B cell (primary cell): Measurements from ENCODE around the gene CCDC117.

Source experiments
- EZH2 ChIP-seq: IDR thresholded peaks from 2 replicates; pipeline ENCODE4 v1.6.1; 2012; ENCODE audit warnings: borderline replicate concordance, low read depth, mild to moderate bottlenecking, moderate library complexity, low read length; ENCODE audit not compliant: insufficient read depth, poor library complexity, severe bottlenecking
- TF ChIP-seq, protein P1 (sequence below): fragments of 200-600 bp; IDR thresholded peaks from one replicate; pipeline ENCODE4 v1.8.0; 2022; ENCODE audit warnings: antibody characterized with exemption, mild to moderate bottlenecking

DNA sequence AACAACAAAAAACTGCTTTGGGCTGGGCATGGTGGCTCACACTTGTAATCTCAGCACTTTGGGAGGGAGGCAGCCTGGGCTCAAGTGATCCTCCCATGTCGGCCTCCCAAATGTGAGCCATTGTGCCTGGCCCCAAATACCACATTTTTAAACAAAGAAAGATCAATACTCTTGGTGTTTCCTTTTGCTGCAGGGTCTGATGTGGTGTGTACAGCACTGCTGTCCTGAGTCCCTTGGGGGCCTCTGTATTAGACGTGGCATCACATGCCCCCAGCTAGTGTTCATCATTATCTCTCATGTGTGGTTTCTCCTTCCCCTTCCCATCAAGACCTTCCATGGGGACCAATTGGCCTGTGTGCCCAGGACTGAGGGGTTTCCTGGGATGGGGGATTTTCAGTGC, 48.4 kb downstream of the CCDC117 start:
- TF ChIP-seq, protein P1, sequence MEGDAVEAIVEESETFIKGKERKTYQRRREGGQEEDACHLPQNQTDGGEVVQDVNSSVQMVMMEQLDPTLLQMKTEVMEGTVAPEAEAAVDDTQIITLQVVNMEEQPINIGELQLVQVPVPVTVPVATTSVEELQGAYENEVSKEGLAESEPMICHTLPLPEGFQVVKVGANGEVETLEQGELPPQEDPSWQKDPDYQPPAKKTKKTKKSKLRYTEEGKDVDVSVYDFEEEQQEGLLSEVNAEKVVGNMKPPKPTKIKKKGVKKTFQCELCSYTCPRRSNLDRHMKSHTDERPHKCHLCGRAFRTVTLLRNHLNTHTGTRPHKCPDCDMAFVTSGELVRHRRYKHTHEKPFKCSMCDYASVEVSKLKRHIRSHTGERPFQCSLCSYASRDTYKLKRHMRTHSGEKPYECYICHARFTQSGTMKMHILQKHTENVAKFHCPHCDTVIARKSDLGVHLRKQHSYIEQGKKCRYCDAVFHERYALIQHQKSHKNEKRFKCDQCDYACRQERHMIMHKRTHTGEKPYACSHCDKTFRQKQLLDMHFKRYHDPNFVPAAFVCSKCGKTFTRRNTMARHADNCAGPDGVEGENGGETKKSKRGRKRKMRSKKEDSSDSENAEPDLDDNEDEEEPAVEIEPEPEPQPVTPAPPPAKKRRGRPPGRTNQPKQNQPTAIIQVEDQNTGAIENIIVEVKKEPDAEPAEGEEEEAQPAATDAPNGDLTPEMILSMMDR = no peak
- no peak for TF ChIP-seq EZH2
